AG09319 (cell line): ENCODE results near the gene NUMA1.

ENCODE experiments used
- DNase-seq: peaks from one replicate; pipeline ENCODE4 v3.0.0-alpha.2; 2010; ENCODE audit warnings: low read depth; ENCODE audit errors: extremely low read depth
- TF ChIP-seq, protein P1 (sequence below): IDR thresholded peaks from 2 replicates; pipeline ENCODE4 v1.5.1; 2011; ENCODE audit warnings: low read depth, mild to moderate bottlenecking, inconsistent platforms, low read length, moderate library complexity

NUMA1 gene

GRCh38 chr11:72030472-72031045 lies 49.8 kb downstream of the NUMA1 start:
- DNase-seq: no peak
- TF ChIP-seq, protein P1, sequence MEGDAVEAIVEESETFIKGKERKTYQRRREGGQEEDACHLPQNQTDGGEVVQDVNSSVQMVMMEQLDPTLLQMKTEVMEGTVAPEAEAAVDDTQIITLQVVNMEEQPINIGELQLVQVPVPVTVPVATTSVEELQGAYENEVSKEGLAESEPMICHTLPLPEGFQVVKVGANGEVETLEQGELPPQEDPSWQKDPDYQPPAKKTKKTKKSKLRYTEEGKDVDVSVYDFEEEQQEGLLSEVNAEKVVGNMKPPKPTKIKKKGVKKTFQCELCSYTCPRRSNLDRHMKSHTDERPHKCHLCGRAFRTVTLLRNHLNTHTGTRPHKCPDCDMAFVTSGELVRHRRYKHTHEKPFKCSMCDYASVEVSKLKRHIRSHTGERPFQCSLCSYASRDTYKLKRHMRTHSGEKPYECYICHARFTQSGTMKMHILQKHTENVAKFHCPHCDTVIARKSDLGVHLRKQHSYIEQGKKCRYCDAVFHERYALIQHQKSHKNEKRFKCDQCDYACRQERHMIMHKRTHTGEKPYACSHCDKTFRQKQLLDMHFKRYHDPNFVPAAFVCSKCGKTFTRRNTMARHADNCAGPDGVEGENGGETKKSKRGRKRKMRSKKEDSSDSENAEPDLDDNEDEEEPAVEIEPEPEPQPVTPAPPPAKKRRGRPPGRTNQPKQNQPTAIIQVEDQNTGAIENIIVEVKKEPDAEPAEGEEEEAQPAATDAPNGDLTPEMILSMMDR: no peak

GRCh38 chr11:72026090-72026489 lies 54.3 kb downstream of the NUMA1 start:
- no peak for DNase-seq
- TF ChIP-seq, protein P1: no peak

DNA sequence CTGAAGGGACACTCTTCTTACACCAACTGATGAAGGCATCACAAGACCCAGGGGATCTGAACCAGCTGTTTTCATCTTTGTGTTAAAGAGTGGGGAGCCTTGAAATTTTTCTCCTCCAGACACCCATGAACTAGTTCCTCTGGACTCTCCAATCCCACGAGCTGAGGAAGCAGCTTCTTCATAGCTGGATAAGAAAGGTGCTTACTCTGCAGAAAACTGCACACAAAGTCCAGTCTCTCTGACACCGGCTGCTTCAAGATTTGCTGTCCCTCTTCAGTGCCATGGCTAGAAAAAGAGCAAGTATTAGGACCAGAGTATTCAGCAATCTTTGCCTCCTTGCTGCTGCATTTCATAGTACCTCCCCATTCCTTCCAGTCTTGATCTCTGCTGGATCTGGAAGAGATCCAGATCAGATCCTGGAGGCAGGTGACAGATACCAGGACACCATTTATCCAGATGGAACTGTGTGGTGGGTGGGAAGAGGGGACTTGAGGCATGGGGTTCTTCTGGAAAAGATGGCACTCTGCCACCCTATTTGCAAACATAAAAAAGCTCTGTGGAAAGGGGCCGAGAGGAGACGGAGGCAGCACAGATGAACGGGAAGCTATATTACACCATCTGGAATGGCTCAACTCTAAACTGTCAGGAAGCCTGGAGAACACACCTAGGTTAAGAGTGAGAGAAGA lies 56.1 kb downstream of the NUMA1 start:
- TF ChIP-seq, protein P1: no peak
- DNase-seq: no peak

GRCh38 chr11:72023335-72023734 lies 57.0 kb downstream of the NUMA1 start:
- TF ChIP-seq, protein P1: no peak
- DNase-seq: no peak

- no peak for DNase-seq
- TF ChIP-seq, protein P1: no peak
These were observed 62.2 kb downstream of the NUMA1 start for GRCh38 chr11:72018171-72018570.

GRCh38 chr11:72015511-72016061 lies 64.8 kb downstream of the NUMA1 start:
- TF ChIP-seq, protein P1: peak; percentile 46

GRCh38 chr11:72014761-72015320 lies 65.5 kb downstream of the NUMA1 start:
- no peak for DNase-seq

More at GRCh38 chr11:72015511-72016061, 64.8 kb downstream of the NUMA1 start:
- DNase-seq: no peak

More at GRCh38 chr11:72014761-72015320, 65.5 kb downstream of the NUMA1 start:
- TF ChIP-seq, protein P1: no peak
